ENCODE results near the gene TMEM207.
"Not testable (repeated sequence)": the region's sequence is repeated elsewhere in the genome, so short reads cannot be mapped to it uniquely, and the experiment has no call there.

Gene TMEM207

DNA sequence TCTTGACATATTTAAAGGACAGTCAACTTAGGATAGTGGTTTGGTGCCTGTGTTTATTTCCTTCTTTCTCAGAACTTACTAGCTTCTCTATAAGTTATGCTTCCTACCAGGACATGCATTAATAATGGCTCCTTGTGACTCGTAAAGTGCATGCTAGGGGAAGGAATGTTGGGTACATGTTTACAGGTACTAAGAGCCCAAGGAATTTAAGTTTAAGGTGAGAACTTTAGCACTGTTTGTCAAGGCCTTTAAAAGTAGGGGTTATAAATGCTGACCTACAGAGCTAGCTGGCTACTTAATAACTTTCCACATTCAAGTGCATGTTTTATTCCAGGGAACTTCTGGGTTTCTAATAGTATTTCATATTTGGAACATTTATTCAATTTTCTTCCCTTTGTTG is at the start of gene TMEM207:
TMEM207 (minus strand) TSS at position 101 of the 400 bp plus-strand sequence; CDS start at position 9, 92 bp downstream.
- no peak for DNase-seq
- in situ Hi-C loops (cut with HindIII; ENCODE audit: low pct_ligation_motif_present, low pct_unique_long_range_greater_than_20kb, low sequenced_read_pairs) = no loop called here

DNA sequence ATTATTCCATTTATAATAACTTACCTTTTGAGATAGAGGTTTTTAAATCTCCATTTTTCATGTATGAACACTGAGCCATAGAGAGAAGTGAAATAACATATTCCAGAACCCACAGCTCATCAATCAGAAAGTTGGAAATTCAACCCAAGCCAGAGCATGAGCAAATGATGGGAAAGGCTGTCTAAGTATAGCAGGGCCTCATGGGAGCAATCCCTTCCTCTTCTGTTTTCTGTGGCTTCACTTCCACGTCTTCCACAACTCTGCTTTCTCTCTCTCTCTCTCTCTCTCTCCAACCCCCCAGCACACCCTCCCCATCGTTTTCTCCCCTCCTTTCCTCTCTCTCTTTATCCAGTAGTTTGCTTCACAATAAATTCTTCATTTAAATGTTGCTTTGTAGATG is 49.4 kb upstream of the TMEM207 start:
- in situ Hi-C loops (cut with HindIII; ENCODE audit: low pct_ligation_motif_present, low pct_unique_long_range_greater_than_20kb, low sequenced_read_pairs) = no loop called here
- DNase-seq = no peak

DNA sequence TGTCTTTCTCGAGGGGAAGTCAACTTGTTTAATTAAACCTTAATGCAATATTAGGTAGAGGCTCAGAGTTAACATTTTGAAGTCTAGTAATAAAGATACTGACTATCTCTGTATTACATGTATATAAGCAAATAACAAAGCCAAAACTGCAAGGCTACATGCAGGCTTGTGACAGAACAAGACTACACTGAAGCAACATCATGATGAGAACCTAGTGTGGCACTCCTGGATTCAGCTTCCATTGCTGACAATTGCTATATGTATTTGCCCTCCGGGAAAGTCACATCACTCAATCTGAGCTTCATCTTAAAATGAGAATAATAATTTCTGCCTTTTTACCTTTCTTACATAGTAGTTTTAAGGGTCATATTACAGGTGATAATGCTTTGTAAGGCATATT is 48.6 kb upstream of the TMEM207 start:
- no peak for DNase-seq
- in situ Hi-C loops (cut with HindIII; ENCODE audit: low pct_ligation_motif_present, low pct_unique_long_range_greater_than_20kb, low sequenced_read_pairs) = no loop called here

DNA sequence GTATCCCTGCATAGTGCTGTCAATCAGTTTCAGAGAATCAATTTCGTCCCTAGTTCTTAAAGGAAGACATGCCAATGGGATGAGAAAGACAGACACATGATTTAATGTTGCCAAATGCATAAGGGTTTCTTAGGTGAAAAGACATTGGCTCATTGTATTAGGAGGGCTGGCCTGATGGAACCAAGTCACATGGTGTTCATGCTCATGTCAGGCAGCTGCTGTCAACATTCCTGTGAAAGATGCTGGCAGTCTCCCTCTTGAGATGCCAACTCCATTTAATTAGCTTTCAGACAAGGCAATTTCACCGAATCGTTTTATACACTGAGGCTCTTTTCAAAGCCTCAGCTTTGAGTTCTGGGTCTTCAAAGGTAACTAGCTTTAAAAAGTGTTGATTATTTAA is 48.1 kb upstream of the TMEM207 start:
- in situ Hi-C loops (cut with HindIII; ENCODE audit: low pct_ligation_motif_present, low pct_unique_long_range_greater_than_20kb, low sequenced_read_pairs) = no loop called here
- DNase-seq = no peak

DNA sequence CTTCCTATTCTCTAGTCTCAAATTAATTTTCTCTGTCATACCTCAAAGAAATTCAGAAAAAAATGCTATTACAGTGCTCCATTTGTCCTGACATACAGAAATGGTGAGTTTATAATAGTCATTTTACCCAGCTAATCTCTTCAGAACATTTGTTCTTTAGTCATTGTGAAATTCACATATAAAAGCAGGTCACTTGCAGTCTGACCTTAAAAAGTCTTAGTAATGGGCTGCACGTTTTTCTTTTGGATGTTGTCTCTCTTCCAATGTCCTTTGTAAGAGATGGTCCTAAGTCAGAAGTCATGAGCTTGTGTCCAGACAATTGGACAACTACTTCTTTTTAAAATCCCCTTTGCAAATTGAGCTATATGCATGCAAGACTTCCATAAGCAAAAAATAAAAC is 47.2 kb upstream of the TMEM207 start:
- in situ Hi-C loops (cut with HindIII; ENCODE audit: low pct_ligation_motif_present, low pct_unique_long_range_greater_than_20kb, low sequenced_read_pairs) = no loop called here
- no peak for DNase-seq

DNA sequence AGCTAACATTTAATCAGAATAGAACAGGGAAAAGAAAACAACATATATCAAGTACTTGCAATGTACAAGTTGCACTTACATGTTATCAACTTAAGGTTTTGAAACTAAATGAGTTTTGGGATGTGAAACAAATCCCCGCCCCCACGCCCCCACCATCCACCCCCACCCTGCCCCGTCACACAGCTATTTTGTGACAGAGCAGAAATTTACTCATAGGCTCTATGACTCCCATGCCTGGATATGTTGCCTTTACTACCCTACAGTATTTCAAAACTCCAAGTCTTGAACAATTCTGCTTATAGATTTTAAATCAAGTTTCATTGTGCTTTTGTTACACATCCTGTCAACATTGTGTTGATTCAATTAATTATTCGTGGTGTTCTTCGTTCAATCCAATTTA is 46.1 kb upstream of the TMEM207 start:
- DNase-seq = no peak
- in situ Hi-C loops (cut with HindIII; ENCODE audit: low pct_ligation_motif_present, low pct_unique_long_range_greater_than_20kb, low sequenced_read_pairs) = no loop called here

DNA sequence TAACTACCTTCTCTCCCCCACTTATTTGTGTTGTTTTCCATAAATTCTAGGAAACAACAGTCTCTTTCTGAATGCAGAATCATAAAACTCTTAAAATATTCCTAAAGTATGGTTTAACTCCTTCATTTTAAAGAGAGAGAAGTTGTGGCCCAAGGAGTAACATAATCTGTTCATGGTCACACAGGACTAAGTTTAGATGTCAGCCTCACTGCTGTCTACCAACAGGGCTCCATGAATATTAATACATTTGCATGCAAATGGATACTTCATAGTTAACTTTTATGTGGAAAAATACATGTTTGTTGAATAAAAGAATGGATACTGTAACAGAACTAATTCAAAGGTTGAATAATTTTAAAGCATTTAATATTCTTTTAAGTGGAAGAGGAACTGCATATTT is 45.7 kb upstream of the TMEM207 start:
- DNase-seq = no peak
- in situ Hi-C loops (cut with HindIII; ENCODE audit: low pct_ligation_motif_present, low pct_unique_long_range_greater_than_20kb, low sequenced_read_pairs) = no loop called here

DNA sequence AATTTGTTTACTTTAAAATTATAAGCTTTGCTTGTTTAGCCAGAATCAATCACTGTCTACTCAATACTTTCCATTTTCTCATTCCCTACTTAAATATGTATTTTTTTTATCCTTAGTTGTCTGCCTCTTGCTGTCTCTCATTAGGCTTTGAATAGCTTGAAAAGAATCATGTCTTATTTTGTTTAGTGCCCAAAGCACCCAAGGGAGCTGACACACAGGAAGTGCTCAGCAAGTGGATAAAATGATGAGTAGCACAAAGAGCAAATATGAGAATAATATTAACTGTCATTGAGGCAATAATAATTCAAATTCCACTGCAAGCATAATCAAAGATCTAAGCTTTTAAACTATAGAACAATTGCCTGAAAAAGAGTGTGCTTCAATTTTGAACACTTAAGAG is 45.2 kb upstream of the TMEM207 start:
- in situ Hi-C loops (cut with HindIII; ENCODE audit: low pct_ligation_motif_present, low pct_unique_long_range_greater_than_20kb, low sequenced_read_pairs) = no loop called here
- no peak for DNase-seq

DNA sequence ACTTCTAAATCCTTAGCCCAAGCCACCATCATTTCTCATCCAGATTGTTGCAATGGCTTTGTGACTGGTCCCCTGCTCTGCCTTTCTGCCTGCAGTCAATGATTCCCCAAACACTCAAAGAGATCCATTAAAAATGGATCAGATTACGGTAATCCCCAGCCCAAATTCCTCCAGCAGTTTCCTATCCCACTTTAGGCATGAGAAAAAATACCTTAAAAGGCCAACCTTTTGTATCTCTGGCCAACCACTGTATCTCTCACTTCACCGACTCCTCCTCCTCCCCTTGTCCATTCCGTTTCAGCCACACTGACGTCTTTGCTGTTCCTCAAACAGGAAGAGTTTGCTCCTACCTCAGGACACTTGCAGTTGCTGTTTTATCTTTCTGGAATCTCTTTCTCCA is 43.3 kb upstream of the TMEM207 start:
- in situ Hi-C loops (cut with HindIII; ENCODE audit: low pct_ligation_motif_present, low pct_unique_long_range_greater_than_20kb, low sequenced_read_pairs) = no loop called here
- no peak for DNase-seq

DNA sequence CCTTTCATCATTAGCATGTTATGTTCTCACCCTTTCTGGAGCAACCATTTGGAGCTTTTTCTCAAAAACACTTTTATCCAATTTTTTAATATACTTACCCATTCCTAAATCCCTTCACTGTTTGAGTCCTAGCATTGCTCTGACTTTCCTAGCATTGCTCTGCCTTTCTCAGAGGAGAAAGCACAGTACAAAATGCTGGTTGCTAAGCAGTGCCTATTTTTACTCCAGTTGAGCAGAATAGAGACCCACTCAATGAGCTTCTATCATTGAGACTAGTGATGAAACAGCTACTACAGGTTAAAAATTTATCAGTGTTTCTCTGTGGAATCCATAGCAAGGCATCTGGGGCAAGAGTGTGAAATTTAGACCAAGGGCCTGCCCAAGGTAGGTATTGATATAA is 42.4 kb upstream of the TMEM207 start:
- in situ Hi-C loops (cut with HindIII; ENCODE audit: low pct_ligation_motif_present, low pct_unique_long_range_greater_than_20kb, low sequenced_read_pairs) = no loop called here

DNA sequence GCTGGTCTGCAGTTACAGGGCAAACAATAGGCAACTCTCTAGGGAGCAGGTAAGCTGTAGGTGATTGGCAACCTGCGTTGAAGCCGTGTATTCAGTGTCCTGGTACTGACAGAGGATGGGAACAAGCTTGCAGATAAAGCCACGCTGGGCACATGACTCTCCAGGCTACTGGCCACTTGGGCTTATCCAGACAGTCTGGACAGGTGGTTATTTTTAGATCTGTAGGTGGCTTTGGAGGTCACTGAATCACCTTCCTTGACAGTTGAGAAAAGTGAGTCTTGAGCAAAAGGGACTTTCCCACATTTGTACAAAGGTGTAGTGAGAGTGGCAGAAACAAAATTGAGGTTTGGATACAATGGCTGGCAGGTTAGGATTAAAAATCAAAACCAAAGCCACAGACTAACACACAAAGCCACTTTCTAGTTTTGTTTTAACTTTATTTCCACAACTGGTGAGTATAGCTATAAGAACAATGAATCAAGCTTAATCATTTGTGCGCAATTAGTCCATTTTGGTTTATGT is 41.9 kb upstream of the TMEM207 start:
- in situ Hi-C loops (cut with HindIII; ENCODE audit: low pct_ligation_motif_present, low pct_unique_long_range_greater_than_20kb, low sequenced_read_pairs) = no loop called here
- no peak for DNase-seq

More for the DNA sequence above, 42.4 kb upstream of the TMEM207 start:
- no peak for DNase-seq

DNA sequence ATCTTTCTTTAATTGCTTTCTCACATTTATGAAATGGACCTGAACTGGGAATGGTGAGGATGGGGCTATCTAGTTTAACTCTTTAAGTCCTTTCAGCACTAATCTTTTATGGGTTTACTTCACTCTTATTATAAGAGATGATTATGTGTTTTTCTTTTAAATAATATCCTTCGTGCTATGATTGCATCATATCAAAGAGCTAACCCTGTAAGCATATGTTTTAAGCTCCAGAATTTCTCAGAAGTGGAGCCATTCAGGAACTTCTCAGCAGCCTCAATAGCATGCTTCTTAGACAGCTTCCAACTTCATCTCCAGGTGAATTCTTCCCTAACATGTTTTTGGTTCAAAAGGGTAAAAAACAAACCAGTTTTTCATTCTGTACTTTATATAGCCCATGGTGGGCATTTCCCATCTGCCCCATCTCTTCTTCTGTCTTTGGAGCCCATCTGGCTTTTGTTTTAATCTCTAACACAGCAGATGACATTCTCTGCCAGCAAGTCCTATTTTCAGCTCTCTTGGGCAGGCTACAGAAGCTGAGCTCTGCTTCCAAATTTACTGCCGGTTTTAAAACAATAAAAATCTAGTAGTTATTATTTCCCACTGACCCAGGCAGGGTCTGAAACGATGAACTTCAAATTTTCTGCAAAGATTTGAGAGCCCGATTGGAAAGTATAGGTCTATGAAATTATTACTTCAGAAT is 37.4 kb upstream of the TMEM207 start:
- in situ Hi-C loops (cut with HindIII; ENCODE audit: low pct_ligation_motif_present, low pct_unique_long_range_greater_than_20kb, low sequenced_read_pairs) = no loop called here
- DNase-seq = no peak

DNA sequence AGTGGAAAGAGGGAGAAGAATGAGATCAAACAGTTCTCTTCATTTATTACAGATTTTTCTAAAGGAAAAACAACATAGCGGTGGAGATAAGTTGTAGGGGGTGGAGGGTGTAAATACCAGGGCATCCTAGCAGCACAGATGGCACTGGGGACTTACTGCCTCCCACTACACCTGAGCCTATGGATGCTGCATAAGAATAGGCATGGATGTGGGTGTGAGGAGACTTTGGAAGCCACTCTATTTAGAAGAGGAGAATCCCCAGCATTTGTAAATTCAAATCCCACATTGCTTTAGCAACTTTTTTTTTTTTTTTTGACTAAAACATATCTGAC is 36.8 kb upstream of the TMEM207 start:
- in situ Hi-C loops (cut with HindIII; ENCODE audit: low pct_ligation_motif_present, low pct_unique_long_range_greater_than_20kb, low sequenced_read_pairs) = no loop called here
- no peak for DNase-seq

DNA sequence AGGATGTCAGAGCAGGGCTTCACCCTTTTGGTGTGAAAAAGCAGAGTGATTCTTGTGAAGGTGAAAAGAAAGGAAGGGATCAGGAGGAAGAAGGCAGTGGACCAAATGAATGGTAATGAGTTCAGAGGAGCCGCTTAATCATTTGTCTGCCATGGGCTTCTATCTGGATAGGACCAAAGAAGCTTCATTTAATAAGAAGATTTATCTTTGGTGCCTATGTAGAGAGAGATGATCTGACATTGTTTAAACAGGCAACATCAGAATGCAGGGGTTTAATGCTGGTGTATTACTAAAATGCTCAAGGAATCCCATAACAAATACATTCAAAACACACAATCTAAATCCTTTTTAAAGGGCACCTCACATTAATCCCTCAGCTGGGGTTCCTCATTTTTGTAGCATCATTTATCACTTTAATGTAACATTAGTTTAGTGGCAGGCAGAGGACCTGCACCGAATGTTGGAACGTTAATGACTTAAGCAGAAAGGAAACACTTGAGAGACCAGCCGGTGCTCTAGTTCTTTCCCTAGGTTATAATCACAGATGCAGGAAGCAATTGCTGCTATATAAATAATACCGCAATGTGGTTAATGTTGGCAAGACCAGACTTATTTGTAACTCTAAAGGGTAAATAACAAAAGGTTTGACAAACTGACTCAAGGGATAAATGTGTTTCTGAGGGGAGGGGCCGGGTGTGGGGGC is 36.3 kb upstream of the TMEM207 start:
- in situ Hi-C loops (cut with HindIII; ENCODE audit: low pct_ligation_motif_present, low pct_unique_long_range_greater_than_20kb, low sequenced_read_pairs) = no loop called here

DNA sequence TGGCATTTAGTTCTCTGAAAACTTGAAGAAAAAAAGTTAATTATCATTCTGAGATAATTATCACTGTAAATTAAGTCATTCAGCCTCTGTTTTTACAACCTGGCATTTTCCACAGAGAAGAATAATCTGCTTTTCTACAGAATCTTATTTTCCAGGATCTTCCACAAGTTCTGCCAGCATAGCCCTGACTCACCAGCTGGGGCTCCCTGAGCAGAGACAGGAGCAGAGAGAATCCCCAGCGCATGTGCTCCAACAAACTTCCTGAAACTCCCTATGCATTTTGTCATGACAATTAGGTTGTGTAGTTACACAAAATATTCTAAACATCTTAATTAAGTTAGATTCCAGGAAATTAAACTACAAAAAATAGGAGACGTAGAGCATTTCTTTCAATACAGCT is 32.1 kb upstream of the TMEM207 start:
- in situ Hi-C loops (cut with HindIII; ENCODE audit: low pct_ligation_motif_present, low pct_unique_long_range_greater_than_20kb, low sequenced_read_pairs) = no loop called here
- DNase-seq = no peak

More for the DNA sequence above, 36.3 kb upstream of the TMEM207 start:
- DNase-seq = no peak

DNA sequence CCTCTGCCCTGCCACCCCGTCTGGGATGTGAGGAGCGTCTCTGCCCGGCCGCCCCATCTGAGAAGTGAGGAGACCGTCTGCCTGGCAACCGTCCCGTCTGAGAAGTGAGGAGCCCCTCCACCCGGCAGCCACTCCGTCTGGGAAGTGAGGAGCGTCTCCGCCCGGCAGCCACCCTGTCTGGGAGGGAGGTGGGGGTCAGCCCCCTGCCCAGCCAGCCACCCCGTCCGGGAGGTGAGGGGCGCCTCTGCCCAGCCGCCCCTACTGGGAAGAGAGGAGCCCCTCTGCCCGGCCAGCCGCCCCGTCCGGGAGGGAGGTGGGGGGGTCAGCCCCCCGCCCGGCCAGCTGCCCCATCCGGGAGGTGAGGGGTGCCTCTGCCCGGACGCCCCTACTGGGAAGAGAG is 23.6 kb upstream of the TMEM207 start:
- in situ Hi-C loops (cut with HindIII; ENCODE audit: low pct_ligation_motif_present, low pct_unique_long_range_greater_than_20kb, low sequenced_read_pairs) = not testable (repeated sequence)

DNA sequence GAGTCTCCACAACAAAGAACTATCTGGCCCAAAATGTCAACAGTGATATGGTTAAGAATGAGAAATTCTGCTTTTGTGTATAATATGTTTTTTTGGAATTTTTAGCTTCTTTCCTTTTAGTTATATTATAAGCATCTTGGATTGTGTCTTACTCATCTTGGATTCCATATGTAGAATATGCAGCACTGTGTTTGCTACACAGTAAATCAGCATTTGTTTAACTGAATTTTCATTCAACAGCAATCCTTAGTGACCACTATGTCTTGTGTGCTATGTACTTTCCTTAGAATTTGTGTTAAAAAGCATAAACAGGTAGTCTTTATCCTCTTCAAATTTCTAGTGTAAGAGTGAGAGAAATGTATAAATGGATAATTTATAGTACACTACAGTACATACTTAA is 18.2 kb upstream of the TMEM207 start:
- no peak for DNase-seq
- in situ Hi-C loops (cut with HindIII; ENCODE audit: low pct_ligation_motif_present, low pct_unique_long_range_greater_than_20kb, low sequenced_read_pairs) = no loop called here

More for the DNA sequence above, 23.6 kb upstream of the TMEM207 start:
- DNase-seq = not testable (repeated sequence)

DNA sequence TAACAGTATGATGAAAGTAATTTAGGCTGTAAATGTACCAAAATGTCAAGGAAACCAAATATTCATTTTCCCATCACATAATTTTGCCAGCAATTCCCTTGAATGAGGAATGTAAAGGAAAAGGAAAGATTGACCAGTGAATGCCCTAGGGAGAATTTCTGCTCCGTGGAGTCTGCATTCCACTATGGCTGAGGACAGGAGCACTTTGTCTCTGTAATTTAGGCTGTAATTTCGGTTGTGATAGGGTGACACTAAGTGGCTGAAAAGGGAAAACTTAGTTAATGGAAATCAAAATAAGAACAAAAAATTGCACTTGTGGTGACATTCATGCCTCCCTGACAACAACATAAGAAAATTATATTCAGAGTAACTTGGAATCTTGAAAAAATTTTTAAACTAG is 8.3 kb upstream of the TMEM207 start:
- in situ Hi-C loops (cut with HindIII; ENCODE audit: low pct_ligation_motif_present, low pct_unique_long_range_greater_than_20kb, low sequenced_read_pairs) = no loop called here
- DNase-seq = peak; percentile 45

DNA sequence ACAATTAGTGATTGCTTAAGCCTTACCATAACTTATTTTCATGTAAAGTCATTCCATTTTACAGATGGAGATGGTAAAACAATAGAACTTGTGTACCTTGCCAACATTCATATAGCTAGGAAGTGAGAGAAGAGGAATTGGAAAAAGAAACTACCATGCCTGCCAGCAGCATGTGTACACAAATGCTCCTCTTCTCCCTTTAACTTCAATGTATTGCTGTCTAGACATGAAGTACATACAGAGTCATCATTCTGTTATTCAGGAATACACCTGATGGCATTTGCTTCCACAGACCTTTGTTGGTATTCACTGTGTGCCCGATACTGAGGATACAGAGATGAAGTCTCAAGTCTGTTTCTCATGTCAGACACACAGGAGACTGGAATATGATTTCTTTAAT is 7.1 kb upstream of the TMEM207 start:
- in situ Hi-C loops (cut with HindIII; ENCODE audit: low pct_ligation_motif_present, low pct_unique_long_range_greater_than_20kb, low sequenced_read_pairs) = no loop called here
- DNase-seq = peak; percentile 11

DNA sequence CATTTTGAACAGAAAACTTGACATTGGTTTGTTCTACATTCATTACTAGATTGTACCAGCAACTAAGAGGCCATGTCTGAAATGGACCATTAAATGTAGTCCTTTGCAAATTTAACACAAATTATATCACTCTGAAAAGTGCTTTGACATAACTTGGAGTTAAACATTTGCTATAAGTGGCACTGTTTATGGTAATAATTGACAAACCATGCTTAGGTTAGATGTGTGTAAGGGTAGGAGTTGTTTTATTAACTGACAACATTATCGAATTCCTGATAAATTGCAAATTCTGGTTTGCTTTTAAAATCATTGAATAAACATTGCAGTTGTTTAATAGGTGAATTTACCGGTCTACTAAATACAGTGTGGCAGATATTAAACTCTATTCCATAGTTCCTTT is 6.1 kb upstream of the TMEM207 start:
- DNase-seq = peak; percentile 47
- in situ Hi-C loops (cut with HindIII; ENCODE audit: low pct_ligation_motif_present, low pct_unique_long_range_greater_than_20kb, low sequenced_read_pairs) = no loop called here

All from ACHN (cell line).